Subcutaneous adipose tissue (tissue), 4 donors: ENCODE results near the gene PKD1. TPM values are rescaled to one million over a fixed set of nuclear protein-coding genes. Genes with fewer than 3 reads are reported as not detected.

Experiments
- total RNA-seq, 4 donors: library from RNA; depleted of rRNA; stranded (reverse); fragments of >200 nt; gene quantifications; one replicate each; pipeline ENCODE4 v1.1.0, GENCODE V29; 2016
- TF ChIP-seq, protein P1 (sequence below): fragments of 450-650 bp; IDR thresholded peaks from one replicate; pipeline ENCODE4 v1.5.1; 2016; ENCODE audit warnings: low read depth, mild to moderate bottlenecking, control low read depth, antibody characterized with exemption, moderate library complexity

The PKD1 gene
- total RNA-seq, 4 donors from 2014 or later, result 40.1 to 318 (median 76.1) TPM

DNA sequence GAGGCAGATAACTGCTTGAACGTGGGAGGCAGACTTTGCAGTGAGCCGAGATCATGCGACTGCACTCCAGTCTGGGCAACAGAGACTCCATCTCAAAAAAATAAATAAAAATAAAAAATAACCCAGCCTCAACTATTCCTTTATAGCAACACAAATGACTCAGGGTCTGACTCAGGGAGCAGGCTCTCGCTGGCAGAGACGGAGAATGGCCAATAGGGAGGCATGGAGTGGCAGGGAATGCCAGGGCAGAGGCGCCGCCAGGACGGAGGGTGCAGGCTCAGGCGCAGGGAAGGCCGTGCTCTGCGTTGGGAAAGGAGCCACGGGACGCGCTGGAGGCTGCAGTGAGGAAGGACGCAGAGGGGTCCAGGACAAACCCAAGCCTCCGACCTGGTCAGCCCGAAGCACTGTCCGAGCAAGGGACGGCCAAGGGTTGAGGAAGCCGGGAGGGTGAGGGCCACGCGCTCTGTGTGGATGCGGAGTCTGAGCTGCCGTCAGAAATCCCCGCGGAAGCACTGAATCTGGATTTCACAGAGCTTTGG, 40.3 kb downstream of the PKD1 start:
- TF ChIP-seq, protein P1, sequence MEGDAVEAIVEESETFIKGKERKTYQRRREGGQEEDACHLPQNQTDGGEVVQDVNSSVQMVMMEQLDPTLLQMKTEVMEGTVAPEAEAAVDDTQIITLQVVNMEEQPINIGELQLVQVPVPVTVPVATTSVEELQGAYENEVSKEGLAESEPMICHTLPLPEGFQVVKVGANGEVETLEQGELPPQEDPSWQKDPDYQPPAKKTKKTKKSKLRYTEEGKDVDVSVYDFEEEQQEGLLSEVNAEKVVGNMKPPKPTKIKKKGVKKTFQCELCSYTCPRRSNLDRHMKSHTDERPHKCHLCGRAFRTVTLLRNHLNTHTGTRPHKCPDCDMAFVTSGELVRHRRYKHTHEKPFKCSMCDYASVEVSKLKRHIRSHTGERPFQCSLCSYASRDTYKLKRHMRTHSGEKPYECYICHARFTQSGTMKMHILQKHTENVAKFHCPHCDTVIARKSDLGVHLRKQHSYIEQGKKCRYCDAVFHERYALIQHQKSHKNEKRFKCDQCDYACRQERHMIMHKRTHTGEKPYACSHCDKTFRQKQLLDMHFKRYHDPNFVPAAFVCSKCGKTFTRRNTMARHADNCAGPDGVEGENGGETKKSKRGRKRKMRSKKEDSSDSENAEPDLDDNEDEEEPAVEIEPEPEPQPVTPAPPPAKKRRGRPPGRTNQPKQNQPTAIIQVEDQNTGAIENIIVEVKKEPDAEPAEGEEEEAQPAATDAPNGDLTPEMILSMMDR, result no peak

GRCh38 chr16:2093793-2094192, 41.9 kb downstream of the PKD1 start:
- TF ChIP-seq, protein P1, result no peak

DNA sequence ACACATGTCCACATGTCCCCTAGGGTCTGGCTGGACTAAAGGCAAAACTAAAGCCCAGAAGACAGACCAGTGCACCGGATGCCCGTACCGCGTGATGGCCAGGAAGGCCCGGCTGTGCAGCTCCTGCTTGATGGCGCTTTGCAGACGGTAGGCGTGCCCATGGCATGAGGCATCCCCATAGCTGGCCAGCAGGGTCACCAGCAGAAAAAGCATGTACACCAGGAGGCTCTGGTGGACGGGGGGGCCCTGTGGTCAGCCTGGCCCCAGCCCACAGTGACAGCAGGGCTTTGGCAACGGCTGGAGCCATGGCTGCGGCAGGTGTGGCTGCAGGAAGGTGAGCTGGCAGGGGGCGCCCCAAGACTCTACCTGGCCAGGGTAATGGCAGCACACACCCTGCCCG, 42.8 kb downstream of the PKD1 start:
- TF ChIP-seq, protein P1, result no peak

DNA sequence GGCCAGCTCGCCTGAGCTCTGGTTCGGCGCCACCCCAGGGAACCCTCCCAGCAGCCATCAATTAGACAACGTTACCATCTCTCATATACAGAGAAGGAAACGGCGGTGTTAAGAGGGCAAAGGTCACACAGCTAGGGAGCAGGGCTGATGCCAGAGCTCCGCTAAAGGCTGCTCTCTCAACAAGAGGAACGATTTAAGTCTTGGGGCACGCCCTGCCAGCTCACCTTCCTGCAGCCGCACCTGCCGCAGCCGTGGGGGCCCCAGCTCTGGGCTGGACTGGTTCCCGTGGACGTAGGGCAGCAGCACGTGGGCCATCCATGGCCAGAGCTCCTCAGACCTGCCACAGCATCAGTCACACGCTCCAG, 43.5 kb downstream of the PKD1 start:
- TF ChIP-seq, protein P1, result no peak

DNA sequence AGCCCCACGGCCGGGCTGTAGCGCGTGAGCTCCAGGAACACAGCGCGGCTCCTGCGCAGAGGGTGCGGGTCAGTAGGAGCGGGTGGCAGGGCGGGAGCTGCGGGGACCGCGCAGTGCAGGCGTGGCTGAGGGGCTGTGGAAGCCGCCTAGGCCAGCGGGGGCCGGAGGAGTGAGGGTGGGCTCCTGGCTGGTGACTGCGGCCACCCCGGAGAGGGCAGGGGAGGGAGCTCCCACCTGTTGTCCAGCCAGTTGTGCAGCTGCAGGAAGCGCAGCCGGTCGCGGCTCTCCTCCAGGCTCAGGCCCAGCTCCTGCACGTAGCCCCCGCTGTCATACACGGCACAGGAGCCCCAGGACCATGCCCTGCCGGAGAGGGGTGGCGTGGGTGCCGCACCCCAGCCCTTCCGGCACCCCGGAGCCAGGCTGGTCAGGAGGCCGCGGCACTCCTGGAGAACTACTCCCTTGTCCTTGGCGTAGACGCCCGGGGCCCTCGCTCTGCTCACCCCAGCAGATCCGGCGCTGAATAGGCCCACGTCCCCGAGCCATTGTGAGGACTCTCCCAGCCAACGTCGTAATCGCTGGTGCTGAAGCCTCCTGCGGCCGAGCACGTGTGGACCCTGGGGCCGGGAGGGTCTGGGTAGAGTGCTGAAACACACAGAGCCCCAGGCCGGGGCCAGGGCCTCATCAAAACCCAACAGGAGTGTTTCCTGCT, 44.0 kb downstream of the PKD1 start:
- TF ChIP-seq, protein P1, result no peak

DNA sequence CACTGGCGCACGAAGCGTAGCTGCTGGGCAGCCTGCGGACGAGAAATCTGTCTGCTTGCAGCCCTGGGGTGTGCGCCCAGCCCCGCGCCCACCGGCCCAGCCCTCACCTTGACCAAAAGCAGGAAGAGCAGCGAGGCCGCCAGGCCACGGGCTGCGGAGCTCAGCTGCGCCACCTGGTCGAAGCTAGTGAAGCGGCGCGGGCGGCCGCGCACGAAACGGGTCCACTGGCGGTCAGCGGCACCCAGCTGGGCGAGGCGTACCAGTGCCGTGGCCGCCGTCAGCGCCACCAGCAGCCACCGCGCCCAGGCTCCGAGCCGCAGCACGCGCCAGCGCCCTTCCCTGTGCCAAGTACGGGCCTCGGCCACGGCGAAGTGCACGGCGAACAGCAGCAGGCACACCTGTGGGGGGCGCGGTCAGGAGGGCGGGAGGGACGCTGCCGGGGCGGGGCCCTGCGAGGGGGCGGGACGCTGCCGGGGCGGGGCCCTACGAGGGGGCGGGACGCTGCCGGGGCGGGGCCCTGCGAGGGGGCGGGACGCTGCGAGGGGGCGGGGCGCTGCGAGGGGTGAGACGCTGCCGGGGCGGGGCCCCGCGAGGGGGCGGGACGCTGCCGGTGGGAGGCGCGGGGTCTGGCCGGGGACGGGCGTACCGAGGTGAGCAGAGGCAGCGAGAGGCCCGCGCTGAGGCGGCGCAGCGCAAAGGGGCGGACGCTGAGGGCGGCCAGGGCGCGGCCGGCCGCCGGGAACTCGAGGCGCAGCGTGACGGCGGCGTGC, 44.7 kb downstream of the PKD1 start:
- TF ChIP-seq, protein P1, result no peak

GRCh38 chr16:2090481-2090776, 45.3 kb downstream of the PKD1 start:
- TF ChIP-seq, protein P1, result no peak
